Vagina (tissue), 2 donors: ENCODE results near the gene CHN2.

Experiments
- CTCF ChIP-seq, 3 experiments: fragments of 450-650 bp in 2 of 3; fragments of 200-600 bp in 1 of 3; sonication (generic) in 1 of 3; IDR thresholded peaks; one replicate each; pipeline ENCODE4 v1.5.1; 2017 to 2019; ENCODE audit warnings: antibody characterized with exemption in 3 of 3, mild to moderate bottlenecking in 2 of 3, moderate library complexity in 2 of 3
- POLR2A ChIP-seq, 2 donors: fragments of 450-650 bp; IDR thresholded peaks; one replicate each; pipeline ENCODE4 v1.6.1; 2017; ENCODE audit warnings: antibody characterized with exemption in 2 of 2, mild to moderate bottlenecking in 2 of 2, moderate library complexity in 2 of 2
- POLR2AphosphoS5 ChIP-seq, 2 donors: sonication (generic); formaldehyde crosslinking; IDR thresholded peaks; one replicate each; pipeline ENCODE4 v1.9.0; 2017; ENCODE audit warnings: antibody characterized with exemption in 2 of 2, mild to moderate bottlenecking in 2 of 2, low read depth in 1 of 2; ENCODE audit not compliant: insufficient read depth in 1 of 2

- no peak for TF ChIP-seq CTCF (IDR thresholded peaks at IDR 0.05)
- TF ChIP-seq POLR2A (IDR thresholded peaks at IDR 0.05), result no peak
- no peak for TF ChIP-seq POLR2AphosphoS5 (IDR thresholded peaks at IDR 0.05; ENCODE audit: insufficient read depth in 1 of 2, low read depth in 1 of 2)
Measured at GRCh38 chr7:29289156-29290021, 94.8 kb downstream of the CHN2 start.
